Measurements from ENCODE around the gene FAM110D.

DNA sequence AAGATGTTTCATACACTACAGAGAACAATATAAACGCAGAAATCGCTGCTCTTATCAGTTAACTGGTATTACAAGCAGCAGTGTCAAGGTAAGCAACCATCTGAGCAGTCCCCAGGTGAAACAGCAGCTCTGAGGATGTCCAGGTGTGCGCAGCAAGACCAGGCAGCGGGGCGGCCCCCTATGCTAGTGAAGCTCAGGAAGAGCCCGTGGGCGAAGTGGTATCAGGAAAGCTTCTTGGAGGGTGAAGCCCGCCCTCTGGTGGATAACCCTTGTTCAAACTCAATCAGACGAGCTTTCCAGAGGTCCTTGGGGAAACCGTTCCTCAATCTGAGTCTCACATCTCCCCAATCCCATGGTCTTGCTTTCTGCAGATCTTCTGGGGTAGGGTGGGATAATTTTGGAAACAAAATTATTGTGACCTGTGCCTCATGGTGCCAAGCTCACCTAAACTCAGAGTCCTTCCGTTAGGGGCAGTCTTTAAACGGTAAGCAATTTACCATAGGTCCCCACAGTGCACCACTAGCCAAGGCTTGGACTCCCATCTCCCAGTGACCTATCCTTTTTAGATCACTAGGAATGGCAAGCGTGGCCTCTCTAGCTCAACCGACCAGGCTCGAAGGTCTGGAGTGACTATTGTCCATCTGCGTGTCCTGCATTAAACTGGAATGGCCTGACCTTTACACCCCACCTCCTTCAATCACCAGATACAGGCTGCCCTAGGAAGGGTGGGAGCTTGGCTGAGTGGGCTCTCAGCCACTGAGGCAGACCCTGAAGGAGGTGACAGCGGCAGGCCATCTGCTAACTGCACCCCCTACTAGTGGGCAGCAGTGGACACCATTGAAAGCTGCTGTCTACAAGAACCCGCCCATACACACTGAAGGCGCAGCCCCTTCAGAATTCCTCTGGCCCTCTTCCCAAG lies 13.6 kb upstream of the FAM110D start:
- TF ChIP-seq, protein P1, sequence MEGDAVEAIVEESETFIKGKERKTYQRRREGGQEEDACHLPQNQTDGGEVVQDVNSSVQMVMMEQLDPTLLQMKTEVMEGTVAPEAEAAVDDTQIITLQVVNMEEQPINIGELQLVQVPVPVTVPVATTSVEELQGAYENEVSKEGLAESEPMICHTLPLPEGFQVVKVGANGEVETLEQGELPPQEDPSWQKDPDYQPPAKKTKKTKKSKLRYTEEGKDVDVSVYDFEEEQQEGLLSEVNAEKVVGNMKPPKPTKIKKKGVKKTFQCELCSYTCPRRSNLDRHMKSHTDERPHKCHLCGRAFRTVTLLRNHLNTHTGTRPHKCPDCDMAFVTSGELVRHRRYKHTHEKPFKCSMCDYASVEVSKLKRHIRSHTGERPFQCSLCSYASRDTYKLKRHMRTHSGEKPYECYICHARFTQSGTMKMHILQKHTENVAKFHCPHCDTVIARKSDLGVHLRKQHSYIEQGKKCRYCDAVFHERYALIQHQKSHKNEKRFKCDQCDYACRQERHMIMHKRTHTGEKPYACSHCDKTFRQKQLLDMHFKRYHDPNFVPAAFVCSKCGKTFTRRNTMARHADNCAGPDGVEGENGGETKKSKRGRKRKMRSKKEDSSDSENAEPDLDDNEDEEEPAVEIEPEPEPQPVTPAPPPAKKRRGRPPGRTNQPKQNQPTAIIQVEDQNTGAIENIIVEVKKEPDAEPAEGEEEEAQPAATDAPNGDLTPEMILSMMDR (IDR thresholded peaks at IDR 0.05) = peak; percentile 39 to 86 (median 72)
- TF ChIP-seq POLR2A (IDR thresholded peaks at IDR 0.05) = no peak

All from thyroid gland (tissue), 4 donors.